HG03135 (cell line): ENCODE measurements around the gene PDZK1.
"Not testable (repeated sequence)": the region's sequence is repeated elsewhere in the genome, so short reads cannot be mapped to it uniquely, and the experiment has no call there.

Source experiments
- ATAC-seq: cut with Tn5 transposase; IDR thresholded peaks from one replicate; pipeline ENCODE4 v1.9.1; 2021; ENCODE audit warnings: mild to moderate bottlenecking, moderate library complexity; ENCODE audit not compliant: unreplicated experiment

The PDZK1 gene

DNA sequence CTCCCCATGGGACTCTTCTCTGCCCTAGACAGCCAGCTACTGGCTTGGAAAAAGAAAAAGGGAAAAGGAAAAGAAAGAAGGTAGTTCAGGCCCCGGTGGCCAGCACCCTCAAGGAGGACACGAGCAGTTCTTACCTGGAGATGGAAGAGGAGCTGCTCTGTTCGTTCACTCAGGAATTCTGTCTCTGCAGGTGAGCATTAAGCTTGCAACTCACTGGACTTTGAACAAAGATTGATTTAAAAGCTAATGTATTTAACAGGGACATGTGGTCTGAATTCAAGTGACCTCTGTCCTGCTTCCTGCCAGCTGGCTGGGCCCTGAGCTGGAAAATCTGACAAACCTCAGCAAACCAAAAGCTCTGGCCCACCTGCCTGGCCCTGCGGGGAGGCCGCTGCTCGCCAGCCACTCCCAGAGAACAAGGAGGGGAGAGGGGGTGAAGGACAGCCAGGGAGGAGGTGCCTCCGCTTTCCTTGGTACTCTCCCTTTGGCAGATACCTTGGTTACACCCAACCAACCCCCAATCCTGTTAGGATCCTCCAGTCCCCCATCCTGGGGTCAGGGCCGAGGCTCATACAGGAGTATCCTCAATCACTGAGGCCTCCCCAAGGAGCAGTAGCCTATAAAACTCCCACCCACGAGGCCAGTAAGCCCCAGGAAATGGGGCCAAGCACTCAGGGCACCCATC is at the start of gene PDZK1:
Gene PDZK1 (minus strand): TSS at position 186 of the 685 bp plus-strand sequence. CDS start 19,347 bp downstream, outside the sequence.
- no peak for ATAC-seq

DNA sequence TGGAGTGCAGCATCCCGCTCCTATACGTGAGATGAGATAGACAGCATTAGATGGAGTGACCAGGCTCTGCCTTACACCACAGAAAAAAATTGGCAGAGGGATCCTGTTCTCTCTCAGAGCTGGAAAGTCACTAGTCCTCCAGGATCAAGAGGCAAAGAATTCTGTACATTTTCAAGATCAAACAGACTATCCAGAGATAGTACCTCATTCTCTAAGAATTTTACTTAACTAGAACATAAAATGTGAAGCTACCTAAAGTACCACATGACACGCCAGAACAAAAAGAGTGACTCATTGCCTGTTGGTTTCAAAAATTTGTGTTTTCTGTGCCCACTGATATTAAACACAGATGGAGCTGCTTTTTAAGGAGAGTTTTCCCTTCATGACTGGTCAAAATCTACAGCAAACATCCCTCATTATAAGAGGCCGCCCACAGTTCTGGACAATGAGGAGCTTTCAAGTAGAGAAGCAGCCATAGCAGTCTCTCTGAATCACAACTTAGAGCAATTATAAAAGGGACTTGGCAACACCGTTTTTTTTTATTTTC is 44.4 kb upstream of the PDZK1 start:
- ATAC-seq: no peak

DNA sequence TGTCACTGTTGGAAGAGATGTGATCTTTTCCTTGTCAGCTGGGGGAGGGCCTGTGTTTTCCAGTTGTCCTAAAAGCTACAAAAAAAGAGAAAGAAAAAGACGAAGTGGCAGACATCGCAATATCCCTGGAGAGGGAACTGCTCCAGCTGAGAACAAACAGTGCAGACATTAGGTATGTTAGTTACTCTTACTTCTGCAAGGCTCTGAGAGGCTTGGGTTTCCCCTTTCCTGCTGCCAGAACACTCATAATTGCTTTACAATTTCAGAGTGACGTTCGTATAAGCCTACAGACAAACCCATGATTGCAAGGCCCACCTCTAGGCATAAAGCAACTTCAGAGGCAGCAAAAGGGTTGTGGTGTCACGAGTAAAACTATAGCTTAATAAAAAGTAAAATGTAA is 43.3 kb upstream of the PDZK1 start:
- ATAC-seq: no peak

DNA sequence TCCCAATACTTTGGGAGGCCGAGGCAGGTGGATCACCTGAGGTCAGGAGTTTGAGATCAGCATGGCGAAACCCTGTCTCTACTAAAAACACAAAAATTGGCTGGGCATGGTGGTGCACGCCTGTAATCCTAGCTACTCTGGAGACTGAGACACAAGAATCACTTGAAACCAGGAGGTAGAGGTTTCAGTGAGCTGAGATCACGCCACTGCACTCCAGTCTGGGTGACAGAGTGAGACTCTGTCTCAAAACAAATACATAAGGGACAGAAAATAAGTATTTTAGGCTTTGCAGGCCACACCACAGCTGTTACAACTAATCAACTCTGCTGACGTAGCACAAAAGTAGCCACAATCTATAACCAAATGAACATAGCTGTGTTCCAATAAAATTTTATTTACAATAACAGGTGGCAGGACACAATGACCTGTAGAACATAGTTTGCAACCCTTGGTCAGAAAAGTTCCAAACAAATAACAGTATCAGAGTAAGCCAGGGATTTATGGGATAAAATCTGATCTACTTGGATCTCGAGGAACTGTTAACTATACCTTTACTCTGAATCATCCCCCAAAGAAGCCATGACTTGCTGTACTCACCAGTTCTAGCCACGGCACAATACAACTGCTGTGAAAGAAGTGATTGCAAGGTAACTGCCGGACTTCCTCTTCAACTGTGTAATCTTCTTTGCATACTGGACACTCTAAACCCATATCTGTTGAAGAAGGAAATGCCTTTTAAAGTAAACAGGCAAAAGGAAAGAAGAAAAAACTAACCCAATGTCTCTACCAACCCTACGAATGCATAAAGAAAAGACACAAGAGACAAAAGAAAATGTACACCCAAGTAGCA is 40.5 kb upstream of the PDZK1 start:
- ATAC-seq: no peak

DNA sequence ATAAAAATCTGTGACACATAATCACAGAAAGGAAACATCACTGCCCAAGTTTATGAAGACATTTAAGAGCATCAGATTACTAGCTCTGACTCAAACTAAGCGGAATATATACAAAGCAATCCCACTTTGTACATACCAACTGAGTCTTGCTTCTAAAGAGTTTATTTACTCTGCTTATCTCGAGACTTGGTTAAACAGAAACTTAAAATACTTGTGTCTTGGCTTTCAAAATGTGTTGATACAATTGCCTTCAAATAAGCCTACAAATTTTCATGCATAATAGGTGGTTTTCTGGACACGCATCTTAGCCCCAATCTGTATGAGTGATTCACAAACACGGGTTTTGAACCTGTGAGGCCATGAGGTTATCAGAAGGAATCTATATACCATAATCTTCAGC is 33.1 kb upstream of the PDZK1 start:
- ATAC-seq: no peak

DNA sequence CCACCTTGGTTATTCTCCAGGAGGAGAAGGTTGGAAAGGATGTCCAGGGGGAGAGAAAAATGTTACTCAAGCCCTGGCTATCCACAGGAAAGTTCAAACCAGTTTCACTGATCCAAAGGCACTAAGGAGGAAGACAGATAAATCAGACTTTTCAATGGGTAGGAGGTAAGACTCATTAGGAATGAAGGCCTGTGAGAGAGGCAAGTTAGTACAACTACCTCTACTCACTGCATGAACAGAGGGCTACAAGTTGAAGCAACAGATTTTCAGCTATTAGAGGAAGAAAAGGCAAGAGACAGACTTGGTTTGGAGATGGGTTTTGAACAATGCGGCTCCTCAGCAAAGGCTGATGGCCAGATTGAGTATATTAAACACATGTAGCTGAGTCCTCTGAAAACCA is 29.0 kb upstream of the PDZK1 start:
- no peak for ATAC-seq

DNA sequence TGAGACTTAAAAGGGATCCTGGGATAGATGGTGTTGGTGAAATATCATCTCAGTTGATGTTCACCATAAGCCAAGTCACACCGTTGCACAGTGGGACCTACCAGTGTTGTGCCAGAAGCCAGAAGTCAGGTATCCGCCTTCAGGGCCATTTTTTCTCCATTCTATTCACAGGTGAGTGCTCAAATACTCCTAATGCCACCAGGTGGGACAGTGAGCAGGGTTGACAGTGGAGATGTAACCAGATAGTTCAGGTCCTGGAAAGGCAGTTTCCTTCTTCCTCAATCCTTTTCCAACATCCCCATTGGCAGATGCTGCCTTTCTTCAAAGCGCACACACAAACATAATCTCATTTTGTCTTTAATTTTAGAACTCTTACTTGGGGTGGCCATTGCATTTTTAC is 23.7 kb upstream of the PDZK1 start:
- ATAC-seq: no peak

DNA sequence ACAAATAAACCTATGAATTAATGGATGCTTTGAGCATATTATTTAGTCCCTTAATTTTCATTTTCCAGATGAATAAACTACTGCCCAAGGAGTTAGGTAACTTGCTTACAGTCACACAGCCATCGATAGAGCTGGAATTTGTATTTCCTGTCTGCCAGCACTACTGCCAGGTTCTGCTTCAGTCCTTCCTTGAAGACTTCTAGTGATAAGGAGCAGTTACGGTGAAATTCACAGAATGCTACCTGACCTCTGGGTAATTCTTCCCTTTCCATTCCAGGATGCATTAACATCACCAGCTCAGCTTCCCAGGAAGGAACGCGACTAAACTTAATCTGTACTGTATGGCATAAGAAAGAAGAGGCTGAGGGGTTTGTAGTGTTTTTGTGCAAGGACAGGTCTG is 23.3 kb upstream of the PDZK1 start:
- no peak for ATAC-seq

DNA sequence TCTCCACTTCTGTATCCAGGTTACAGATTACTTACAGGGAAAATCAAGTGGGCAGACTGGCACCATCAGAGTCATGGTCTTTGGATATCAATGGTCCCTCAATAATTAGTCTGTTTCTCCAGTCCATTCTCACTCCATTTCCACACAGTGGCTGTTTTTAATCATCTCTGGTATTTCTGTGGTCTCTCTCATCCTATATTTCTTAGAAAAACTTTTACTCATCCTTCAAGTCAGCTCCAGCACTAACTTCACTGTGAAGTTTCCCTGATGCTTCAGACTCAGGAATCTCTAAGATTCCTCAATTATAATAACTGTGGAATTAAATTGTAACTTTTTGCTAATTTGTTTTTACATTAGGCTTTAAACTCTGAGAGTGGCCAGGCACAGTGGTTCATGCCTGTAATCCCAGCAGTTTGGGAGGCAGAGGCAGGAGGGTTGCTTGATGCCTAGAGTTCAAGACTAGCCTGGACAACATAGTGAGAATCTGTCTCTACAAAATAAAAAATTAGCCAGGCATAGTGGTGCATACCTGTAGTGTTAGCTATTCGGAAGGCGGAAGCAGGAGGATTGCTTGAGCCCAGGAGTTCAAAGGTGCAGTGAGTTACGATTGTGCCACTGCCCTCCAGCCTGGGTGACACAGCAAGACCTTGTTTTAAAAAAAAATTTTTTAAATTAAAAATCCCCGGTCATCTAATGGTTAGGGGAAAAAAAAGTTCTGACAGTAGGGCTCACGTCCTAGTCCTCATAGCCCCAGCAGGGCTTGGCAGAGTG is 22.7 kb upstream of the PDZK1 start:
- no peak for ATAC-seq

DNA sequence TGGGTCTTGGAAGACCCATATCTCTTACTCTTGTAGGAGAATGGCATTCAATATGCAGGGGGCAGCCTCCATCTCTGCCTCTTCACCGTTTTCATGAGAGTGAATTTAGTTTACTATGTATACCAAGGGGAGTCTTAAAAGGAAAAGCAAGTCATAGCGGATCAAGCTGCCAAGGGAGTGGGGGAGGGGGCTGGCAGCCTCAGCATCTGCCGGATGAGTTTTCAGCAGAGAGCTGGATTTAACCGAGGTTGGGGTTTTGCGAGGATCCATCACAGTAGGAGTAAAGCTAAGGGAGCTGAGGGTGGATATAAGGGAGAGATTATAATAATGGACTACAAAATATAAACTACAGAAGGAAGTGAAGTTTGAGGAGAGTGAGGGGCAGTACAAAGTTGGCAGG is 22.0 kb upstream of the PDZK1 start:
- ATAC-seq: no peak

DNA sequence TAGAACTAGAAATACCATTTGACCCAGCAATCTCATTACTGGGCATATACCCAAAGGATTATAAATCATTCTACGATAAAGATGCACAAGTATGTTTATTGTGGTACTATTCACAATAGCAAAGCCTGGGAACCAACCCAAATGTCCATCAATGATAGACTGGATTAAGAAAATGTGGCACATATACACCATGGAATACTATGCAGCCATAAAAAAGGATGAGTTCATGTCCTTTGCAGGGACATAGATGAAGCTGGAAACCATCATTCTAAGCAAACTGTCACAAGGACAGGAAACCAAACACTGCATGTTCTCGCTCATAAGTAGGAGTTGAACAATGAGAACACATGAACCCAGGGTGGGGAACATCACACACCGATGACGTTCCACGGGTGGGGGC is 19.0 kb upstream of the PDZK1 start:
- ATAC-seq: not testable (repeated sequence)

DNA sequence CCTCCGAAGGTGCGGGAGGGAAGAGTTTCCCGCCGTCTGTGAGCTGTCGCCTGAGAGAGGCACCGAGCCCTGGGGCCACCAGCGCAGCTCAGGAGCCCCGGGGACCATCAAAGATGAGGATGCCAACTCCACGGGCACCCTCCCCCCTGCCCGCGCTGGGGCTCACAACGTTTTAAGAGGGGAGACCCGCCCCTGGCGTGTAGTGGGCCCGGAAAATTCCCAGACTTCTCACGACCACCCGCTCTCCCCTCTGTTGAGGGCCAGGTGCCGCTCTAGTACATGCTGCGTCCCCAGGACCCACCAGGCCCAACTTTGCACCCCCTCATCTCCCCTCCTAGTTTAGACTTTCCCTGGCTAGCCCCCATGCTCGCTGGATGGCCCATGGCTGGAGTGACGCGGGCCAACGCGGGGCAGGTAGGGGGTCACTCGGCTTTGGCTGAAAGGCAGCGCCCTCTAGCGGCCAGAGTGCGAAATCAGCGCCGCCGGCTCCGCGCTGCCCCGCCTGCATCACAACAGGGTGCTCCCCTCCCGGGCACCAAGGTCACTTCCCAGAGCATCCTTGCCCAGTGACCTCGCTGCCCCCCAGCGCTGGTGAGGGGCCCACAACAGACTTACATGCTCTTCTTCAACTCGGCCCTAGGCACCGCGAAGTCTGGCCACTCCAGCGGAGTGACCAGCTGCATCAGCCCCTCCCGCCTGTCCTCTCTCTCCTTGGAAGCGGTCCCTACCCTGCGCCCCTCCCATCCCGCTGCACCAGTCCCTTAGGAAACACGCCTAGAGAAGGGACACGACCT is 13.9 kb upstream of the PDZK1 start:
- peak; percentile 55 for ATAC-seq

DNA sequence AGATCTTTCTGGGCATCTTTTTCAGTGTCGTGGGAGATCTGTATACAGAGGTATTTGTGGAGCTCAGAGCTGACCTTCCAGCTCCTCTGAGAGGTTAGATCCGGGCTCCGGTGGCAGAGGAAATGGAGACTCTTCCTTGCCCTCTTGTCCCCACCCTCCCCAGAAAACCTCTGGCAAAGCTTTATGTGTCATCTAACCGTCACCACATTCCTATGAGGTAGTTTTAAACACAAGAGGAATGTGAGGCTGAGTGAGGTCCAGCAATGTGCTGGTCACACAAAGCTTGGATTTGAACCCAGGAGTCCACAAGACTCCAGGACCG is 13.3 kb upstream of the PDZK1 start:
- no peak for ATAC-seq

DNA sequence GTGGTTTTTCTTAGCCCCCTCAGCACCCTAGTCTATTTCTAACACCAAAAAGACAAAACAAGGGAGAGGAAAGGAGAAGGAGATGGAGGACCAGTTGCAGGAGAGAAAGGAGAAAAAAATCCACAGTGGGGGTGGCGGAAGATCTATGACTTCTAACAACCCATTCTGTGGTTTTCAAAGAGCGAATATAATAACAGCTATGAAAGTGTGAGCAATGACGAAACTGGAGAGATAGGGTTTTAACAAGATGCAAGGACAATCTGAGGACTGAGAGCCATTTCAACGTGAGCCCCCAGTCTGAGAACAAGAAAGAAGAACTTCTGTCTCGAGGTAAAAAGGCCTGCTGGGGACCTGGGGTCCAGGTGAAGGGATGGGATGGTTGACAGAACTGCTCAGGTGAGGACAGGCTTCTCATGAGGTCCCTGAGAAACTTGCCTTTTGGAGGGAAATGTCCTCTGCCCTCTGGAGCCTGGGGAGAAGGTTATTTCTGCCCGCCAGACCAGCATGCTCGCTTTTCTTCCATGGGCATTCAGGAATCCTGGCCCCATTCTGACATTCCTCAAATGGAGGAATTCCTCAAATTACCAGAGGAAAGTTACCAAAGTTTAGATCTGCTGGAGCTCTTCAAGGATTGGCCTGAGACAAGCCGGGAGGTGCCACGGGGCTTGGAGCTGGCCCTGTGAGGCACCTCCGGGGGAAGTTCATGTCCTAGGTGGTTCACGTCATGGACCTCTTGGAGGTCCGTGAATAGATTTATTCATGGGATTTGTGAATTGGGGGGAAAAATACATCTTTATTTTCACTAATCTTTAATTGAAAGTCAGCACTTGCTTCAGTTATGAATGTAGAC is 12.3 kb upstream of the PDZK1 start, which contains the start of gene CD160:
Gene CD160 (plus strand): TSS at position 270 of the 850 bp plus-strand sequence. CDS start 8,829 bp downstream, outside the sequence.
- ATAC-seq: no peak

DNA sequence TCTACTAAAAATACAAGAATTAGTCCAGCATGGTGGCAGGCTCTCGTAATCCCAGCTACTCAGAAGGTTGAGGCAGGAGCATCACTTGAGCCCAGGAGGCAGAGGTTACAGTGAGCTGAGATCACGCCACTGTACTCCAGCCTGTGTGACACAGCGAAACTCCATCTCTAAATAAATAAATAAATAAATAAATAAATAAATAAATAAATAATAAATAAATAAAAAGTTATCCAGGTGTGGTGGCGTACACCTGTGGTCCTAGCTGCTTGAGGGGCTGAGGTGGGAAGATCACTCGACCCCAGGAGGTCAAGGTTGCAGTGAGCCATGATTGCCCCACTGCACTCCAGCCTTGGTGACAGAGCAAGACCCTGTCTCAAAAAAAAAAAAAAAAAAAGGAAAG is 11.3 kb upstream of the PDZK1 start:
- ATAC-seq: not testable (repeated sequence)

DNA sequence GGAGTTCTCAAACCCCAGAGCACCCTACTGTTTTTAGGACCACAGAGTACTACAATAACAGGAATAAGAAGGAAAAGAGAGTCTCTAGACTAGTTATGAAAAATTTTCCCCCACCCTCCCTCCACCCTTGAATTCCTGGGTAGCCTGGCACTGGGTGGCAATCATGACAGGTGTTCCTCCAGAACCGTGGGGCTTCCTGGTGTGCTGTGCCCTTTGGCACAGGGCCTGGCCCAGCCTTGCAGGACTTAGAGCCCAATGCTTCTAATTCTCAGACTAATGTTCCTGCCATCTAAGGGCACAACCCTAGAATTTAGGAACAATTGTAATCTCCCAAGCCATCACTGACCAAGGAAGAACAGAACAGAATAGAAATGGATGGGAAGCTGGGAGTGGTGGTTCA is 10.7 kb upstream of the PDZK1 start:
- ATAC-seq: no peak

DNA sequence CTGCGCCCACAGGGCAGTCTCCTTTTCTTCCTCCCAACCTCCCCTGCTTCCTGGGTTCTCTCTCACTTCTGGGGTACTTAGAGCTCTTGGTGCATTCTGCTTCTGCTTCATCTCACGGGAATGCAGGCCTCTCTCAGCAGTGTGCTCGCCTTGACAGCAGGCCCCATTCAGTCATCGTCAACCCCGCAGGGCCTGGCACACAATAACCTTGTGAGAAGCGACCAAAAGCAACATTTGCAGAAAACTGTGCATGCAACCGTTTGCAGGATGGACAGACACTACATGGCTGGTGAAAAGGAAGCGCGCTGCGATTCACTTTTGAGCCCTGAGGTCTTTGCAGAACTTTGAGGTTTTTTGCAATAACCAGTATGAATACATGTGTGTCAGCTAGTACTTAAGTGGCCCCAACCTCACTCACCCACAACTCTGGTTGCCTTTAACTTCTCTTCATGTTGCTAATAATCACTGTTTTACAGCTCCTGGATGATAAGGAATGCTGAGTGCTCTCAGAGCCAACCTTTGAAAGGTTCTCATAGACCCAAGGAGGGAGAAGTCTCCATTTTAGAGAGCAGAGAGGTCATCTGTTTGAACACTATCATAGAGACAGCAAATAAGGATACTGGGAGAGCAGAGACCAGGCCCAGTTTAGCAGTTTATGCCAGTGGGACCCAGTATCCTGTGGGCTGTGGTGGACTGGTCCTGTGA is 9.6 kb upstream of the PDZK1 start:
- no peak for ATAC-seq

DNA sequence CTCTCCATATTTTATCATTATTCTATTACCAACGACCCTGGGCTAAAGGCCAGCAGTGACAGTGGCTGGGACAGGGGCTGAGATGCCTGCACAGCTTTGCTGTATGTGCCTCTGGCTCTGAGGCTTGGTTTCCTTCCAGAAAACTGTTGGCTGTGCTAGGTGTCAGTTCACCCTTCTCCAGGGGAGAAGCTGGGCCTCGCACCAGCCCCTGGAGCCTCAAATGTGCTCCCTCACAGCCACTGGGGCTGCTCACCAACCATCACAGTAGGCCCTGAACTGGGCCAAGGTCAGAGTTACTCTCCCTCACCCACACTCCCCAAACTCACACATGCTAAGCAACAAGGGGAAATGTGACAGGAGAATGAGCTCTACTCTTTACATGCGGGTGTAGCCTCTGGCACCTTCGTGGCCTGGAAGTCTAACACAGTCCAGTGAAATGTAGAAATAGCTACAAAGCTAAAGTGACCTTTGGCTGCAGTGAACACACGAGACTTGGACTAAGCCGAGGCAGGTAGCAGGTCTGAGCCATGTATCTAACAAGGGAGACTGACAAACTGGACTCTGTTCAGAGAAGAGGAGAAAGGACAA is 7.5 kb upstream of the PDZK1 start:
- ATAC-seq: no peak

DNA sequence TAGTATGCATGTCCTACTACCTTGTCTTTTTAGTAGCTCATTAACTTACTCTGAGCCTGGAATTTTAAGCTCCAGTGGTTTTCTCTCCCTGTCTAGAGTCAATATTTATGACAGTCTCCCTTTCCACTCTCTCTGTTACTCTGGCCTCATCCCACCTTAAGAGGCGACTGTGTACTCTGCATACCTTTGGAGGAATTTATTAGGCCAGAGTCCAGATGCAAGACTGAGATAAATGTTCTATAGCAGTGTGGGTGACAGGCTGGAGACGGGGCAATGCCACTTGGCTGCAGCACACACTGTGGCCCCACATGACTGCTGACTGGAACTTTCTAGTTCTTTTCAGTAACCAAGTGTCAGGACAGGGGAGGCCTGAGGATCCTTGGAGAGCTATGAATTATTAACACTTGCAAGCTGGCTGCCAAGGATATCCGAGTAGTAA is 4.1 kb upstream of the PDZK1 start:
- ATAC-seq: no peak
